Activated CD4-positive, alpha-beta memory T cell treated with anti-CD3 and anti-CD28 coated beads for 36 hours (primary cell): ENCODE results near the gene SLC35B2. TPM values are rescaled to one million over a fixed set of nuclear protein-coding genes. Genes with fewer than 3 reads are reported as not detected.

ENCODE experiments used
- CTCF ChIA-PET: fragments of 350-600 bp; sonication (Branson Sonifier 250); formaldehyde crosslinking; loops from one replicate; lab custom pipeline; 2021; ENCODE audit warnings: antibody characterized with exemption, inconsistent platforms; lab: Charles Lee
- POLR2A ChIA-PET: fragments of 350-600 bp; sonication (Branson Sonifier 250); formaldehyde crosslinking; loops from one replicate; lab custom pipeline; 2021; ENCODE audit warnings: antibody characterized with exemption; lab: Charles Lee
- DNase-seq: peaks from one replicate; pipeline ENCODE4 v3.0.0-alpha.2; 2020
- H3K27ac Mint-ChIP-seq: one replicate; pipeline ENCODE4 v1.8.0; 2021; ENCODE audit warnings: mixed read lengths
- H3K27me3 Mint-ChIP-seq: one replicate; pipeline ENCODE4 v1.8.0; 2021; ENCODE audit warnings: mixed read lengths
- H3K36me3 Mint-ChIP-seq: one replicate; pipeline ENCODE4 v1.8.0; 2021; ENCODE audit warnings: mixed read lengths
- H3K4me1 Mint-ChIP-seq: one replicate; pipeline ENCODE4 v1.8.0; 2021; ENCODE audit warnings: low read depth, mixed read lengths
- H3K4me3 Mint-ChIP-seq: one replicate; pipeline ENCODE4 v1.8.0; 2021; ENCODE audit warnings: mild to moderate bottlenecking, mixed read lengths
- H3K9me3 Mint-ChIP-seq: one replicate; pipeline ENCODE4 v1.8.0; 2021; ENCODE audit warnings: mixed read lengths
- intact Hi-C: fragments of 100-400 bp; cut with micrococcal nuclease; formaldehyde crosslinking; loops from one replicate; pipeline ENCODE4 v1.15.1; 2023
- total RNA-seq, 2 experiments: library from RNA; stranded (reverse); gene quantifications; one replicate each; pipeline ENCODE4 v1.2.3, GENCODE V29; 2021

Gene SLC35B2
- total RNA-seq, 2 experiments from 2014 or later: 16.5 to 16.8 TPM

DNA sequence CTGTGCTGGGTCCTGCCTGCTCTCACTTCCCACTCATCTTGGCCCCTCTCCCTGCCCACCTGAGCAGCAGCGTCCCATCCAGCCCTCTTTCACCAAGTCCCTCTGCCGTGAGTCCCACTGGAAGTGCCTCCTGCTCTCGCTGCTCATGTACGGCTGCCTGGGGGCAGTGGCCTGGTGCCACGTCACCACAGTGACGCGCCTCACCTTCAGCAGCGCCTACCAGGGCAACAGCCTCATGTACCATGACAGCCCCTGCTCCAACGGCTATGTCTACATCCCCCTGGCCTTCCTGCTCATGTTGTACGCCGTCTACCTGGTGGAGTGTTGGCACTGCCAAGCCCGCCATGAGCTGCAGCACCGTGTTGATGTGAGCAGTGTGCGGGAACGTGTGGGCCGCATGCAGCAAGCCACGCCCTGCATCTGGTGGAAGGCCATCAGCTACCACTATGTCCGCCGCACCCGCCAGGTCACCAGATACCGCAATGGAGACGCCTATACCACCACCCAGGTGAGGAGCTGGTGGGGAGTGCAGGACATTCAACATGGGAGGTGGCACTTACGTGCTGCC is 15.8 kb upstream of the SLC35B2 start:
- H3K4me1 Mint-ChIP-seq: peaks cover 20% of the 10 kb centered on the region
- H3K27me3 Mint-ChIP-seq: peaks cover 65% of the 10 kb centered on the region
- POLR2A ChIA-PET: no interaction called here

DNA sequence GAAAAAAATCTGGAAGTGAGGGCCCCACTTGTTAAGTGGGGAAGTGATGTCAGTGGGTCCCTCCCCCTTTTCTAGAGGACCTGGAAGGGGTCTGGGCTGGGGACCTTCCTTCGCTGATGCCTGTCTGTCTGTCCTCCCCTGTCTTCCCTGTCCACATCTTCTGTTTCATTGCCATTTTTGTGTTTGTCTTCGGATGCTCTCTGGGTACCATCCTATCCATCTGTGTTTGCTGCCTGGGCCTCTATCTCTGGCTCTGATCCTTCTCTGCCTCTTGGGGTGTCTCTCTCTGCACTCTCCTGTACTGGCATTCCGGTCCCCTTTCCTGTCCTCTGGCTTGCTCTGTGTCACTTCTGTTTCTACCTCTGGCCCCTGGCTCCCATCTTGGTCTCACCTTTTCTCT is 15.2 kb upstream of the SLC35B2 start:
- H3K4me3 Mint-ChIP-seq: no peak overlapping the region
- DNase-seq: no peak
- peaks cover 60% of the 10 kb centered on the region for H3K27me3 Mint-ChIP-seq
- intact Hi-C loops: no loop called here
- H3K4me1 Mint-ChIP-seq: peaks cover 20% of the 10 kb centered on the region
- H3K27ac Mint-ChIP-seq: no peak overlapping the region
- ChIA-PET CTCF (interaction anchor here (0.6 kb wide), 1 partner anchor 152 kb away, joined by 3 read pairs; no protein-coding TSS in a partner anchor), POLR2A (no interaction called here)
- no peaks in the 10 kb centered on the region for H3K9me3 Mint-ChIP-seq
- no peaks in the 10 kb centered on the region for H3K36me3 Mint-ChIP-seq

More for the DNA sequence above, 15.8 kb upstream of the SLC35B2 start:
- H3K9me3 Mint-ChIP-seq: no peaks in the 10 kb centered on the region
- CTCF ChIA-PET: no interaction called here
- no peaks in the 10 kb centered on the region for H3K36me3 Mint-ChIP-seq
- H3K4me3 Mint-ChIP-seq: no peak overlapping the region
- no peak overlapping the region for H3K27ac Mint-ChIP-seq
- DNase-seq: no peak
- intact Hi-C loops: no loop called here

DNA sequence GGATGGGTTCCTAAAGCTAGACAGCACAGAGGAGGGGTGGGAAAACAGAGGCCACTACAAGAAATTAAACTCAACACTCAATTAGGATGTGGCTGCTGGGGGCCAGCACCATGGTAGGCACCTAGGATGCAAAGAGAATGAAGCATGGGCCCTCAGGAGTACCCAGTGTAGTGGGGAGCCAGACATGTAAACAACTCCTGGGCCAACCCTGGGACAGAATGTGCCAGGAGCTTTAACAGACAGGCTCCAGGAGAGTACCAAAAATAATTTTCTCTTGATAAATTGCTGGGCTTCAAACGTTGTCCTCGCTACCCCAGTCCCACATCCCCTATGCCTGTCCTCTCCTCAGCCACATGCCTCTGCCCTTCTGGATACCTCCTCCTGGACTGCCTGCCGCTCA is 14.6 kb upstream of the SLC35B2 start:
- DNase-seq: no peak
- intact Hi-C loops: no loop called here
- Mint-ChIP-seq H3K27me3 (peaks cover 54% of the 10 kb centered on the region), H3K4me1 (peaks cover 20% of the 10 kb centered on the region), H3K36me3 (no peaks in the 10 kb centered on the region), H3K9me3 (no peaks in the 10 kb centered on the region), H3K27ac (no peak overlapping the region), H3K4me3 (no peak overlapping the region)
- POLR2A ChIA-PET: no interaction called here
- CTCF ChIA-PET: interaction anchor here (0.6 kb wide), 1 partner anchor 151 kb away, joined by 3 read pairs; no protein-coding TSS in a partner anchor

DNA sequence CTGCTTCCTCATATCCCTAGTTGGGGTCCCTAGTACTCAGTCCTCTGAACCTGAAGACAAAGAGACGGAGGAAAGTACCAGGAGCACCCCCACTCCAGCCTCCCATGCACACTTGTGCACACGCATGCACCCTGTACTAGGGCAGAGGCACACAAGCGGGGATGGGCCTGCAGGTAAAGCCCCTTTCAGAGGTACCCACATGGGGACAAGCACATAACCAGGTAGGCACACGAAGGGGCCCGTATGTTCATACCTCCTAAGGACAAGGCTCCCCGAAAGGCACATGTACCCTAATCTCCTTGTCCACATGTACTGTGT is 14.0 kb upstream of the SLC35B2 start:
- Mint-ChIP-seq H3K9me3 (no peaks in the 10 kb centered on the region), H3K27me3 (peaks cover 50% of the 10 kb centered on the region), H3K27ac (no peak overlapping the region), H3K4me1 (peaks cover 24% of the 10 kb centered on the region), H3K4me3 (peak overlapping the region; percentile 26), H3K36me3 (no peaks in the 10 kb centered on the region)
- DNase-seq: no peak
- ChIA-PET POLR2A (no interaction called here), CTCF (interaction anchor here (1.2 to 5.2 kb wide), 3 partner anchors 27 to 66 kb away, joined by 3 to 184 read pairs (median 6); partner anchors contain the start of gene SLC29A1)
- intact Hi-C loops: no loop called here

DNA sequence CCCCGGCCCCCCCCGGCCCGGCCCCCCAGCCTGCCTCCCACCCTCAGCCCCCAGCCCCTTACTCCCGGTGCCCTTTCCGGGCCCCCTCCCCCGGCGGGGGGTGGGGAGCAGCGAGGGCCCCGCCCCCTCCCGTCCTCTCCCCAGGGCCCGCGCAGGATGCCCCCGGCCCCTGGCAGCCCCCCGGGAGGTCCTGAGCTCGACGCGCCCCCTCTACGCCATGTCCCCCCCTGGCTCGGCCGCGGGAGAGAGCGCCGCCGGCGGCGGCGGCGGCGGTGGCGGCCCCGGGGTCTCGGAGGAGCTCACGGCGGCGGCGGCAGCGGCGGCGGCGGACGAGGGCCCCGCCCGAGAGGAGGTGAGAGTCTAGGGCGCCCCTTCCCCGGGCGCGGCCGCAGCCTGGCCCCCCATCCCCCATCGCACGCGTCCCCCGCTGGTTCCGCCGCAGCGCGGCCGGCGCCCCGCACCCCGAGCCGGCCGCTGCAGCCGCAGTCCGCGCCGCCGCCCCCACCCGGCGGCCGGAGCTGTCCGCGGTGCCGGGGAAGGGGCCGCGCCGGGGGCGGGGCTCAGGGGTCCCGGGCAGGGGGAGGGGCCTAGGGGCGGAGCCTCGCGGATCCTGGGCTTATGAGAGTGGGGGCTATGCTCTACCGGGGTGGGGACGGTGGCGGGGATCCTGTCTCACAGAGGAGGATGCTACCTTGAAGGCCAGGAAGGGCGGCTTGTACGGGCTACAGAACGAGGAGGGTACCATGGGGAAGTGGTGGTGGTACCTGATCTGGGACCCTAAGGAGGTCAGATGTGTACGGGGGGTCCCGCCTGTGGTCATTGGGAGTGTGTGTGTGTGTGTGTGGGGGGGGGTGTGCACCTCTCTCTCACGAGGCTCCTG is 13.4 kb upstream of the SLC35B2 start:
- H3K9me3 Mint-ChIP-seq: no peaks in the 10 kb centered on the region
- H3K4me1 Mint-ChIP-seq: peaks cover 28% of the 10 kb centered on the region
- peaks cover 50% of the 10 kb centered on the region for H3K27me3 Mint-ChIP-seq
- no peak for DNase-seq
- H3K27ac Mint-ChIP-seq: no peak overlapping the region
- H3K36me3 Mint-ChIP-seq: no peaks in the 10 kb centered on the region
- POLR2A ChIA-PET: interaction anchor here (1.0 kb wide), 1 partner anchor 42 kb away, joined by 3 read pairs; the partner anchor contains the start of gene AARS2
- CTCF ChIA-PET: interaction anchor here (0.9 to 5.2 kb wide), 5 partner anchors 14 to 66 kb away, joined by 3 to 184 read pairs (median 4); partner anchors contain the start of genes AARS2 and SLC29A1
- H3K4me3 Mint-ChIP-seq: peak overlapping the region; percentile 26
- intact Hi-C loops: no loop called here

DNA sequence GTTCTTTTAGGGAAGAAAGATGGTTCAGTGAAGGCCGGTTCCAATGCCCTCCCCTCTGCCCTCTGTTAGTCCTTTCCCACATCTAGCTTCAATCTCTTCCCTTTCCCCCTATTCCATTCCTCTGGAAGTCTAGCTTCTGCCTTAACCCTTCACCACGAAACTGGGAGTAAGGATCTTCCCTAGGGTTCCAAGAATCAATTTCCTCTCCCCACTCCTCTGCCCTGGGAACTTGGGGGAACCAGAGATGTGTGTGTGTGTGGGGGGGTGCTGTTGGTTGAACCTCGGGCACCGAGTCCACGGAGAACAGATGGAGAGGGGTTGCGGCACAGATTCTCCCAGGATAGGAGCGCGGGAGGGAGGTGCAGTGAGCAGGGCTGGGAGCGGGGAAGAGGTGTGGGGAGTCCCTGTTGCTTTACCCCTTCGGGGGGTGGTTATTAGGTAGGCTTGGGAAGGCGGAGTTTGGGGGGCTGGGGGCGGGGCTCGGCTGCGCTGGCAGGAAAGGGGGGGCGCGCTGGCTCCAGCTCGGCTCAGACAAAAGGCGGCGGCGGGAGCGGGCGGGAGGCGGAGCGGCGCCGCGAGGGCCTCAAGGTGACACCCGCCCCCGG is 12.7 kb upstream of the SLC35B2 start, which contains the start of gene TMEM151B:
TSS of gene TMEM151B (plus strand) at position 530 of the 605 bp plus-strand sequence. CDS start 293 bp downstream, outside the sequence.
- peak within 1 kb of the TSS; percentile 46 for H3K4me3 Mint-ChIP-seq
- POLR2A ChIA-PET: interaction anchor here (1.0 kb wide), 1 partner anchor 43 kb away, joined by 3 read pairs; the partner anchor contains the start of gene AARS2
- CTCF ChIA-PET: interaction anchor here (0.9 to 5.2 kb wide), 6 partner anchors 14 to 67 kb away, joined by 3 to 184 read pairs (median 5); partner anchors contain the start of genes AARS2 and SLC29A1
- intact Hi-C loops: loop anchor here (2.0 kb wide), 1 partner anchor 43 kb away; the partner anchor contains the start of gene AARS2
- no peaks in the 10 kb centered on the region for H3K9me3 Mint-ChIP-seq
- H3K4me1 Mint-ChIP-seq: peaks cover 28% of the 10 kb centered on the region
- H3K27me3 Mint-ChIP-seq: peaks cover 50% of the 10 kb centered on the region
- no peak within 1 kb of the TSS for H3K27ac Mint-ChIP-seq
- DNase-seq: no peak
- H3K36me3 Mint-ChIP-seq: no peaks in the 10 kb centered on the region

DNA sequence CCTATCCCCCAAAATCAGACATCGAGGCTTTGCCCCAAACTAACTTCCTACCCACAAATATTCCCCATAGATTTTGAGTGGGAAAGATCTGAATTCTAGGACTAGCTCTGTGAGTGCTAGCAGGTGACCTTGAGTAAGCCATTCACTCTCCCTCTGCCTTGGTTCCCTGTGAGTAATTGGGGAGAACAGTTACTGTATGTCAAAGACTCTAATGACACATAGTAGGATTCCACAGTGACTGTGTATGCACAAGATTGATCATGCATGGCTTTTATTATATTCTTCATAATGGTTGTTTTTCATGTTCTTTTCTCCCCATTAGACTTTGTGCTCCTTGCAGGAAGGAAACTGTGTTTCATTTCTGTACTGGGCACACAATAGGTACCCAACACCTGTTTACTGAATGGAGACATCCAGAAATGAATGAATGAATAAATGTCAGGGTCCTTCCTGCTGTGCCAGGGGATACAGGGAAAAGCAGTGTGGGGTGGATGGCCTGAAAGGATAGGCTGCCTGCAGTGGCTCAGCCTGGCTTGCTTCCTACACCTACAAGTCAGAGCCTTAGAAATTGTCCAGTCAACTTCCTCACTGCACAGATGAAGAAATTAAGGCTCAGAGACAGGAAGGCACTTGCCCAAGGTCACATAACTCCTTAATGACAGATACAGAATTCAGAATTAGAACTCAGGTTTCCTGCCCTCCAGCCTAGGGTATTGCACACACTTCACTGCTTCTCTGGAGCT is 12.0 kb upstream of the SLC35B2 start:
- H3K4me3 Mint-ChIP-seq: peak overlapping the region; percentile 46
- H3K27ac Mint-ChIP-seq: no peak overlapping the region
- peaks cover 26% of the 10 kb centered on the region for H3K4me1 Mint-ChIP-seq
- CTCF ChIA-PET: interaction anchor here (0.8 to 5.8 kb wide), 17 partner anchors 13 to 187 kb away, joined by 3 to 184 read pairs (median 7); partner anchors contain the start of genes AARS2, SLC29A1 and SLC35B2
- H3K9me3 Mint-ChIP-seq: no peaks in the 10 kb centered on the region
- intact Hi-C loops: loop anchor here (2.0 kb wide), 1 partner anchor 43 kb away; the partner anchor contains the start of gene AARS2
- H3K36me3 Mint-ChIP-seq: no peaks in the 10 kb centered on the region
- POLR2A ChIA-PET: interaction anchor here (1.2 kb wide), 1 partner anchor 43 kb away, joined by 3 read pairs; the partner anchor contains the start of gene AARS2
- H3K27me3 Mint-ChIP-seq: peaks cover 46% of the 10 kb centered on the region
- DNase-seq: no peak

DNA sequence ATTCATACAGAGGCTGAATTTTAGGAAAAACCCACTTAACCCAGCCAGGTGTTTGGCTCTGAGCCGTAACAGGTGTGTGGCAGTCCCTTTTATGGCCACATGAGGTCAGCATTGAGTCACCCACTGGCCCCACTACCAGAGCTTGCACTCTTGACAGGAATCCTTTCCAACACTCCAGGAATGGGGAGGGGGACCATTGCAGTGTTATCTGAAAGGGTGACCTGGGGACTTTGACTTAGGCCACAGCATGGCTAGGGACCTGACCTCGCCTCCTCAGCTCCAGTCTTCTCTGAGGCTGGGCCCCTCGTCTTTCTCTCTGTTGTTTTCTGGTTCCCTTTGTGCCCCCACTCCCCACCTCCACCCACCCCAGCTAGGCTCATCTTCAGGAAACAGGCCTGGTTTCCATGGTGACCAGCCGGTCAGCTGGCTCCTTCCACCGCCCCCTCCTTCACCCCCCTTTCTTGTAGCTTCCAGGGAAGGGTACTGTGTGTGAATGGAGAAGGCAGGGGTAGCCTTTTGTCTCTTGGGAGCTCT is 10.8 kb upstream of the SLC35B2 start:
- peaks cover 37% of the 10 kb centered on the region for H3K27me3 Mint-ChIP-seq
- H3K36me3 Mint-ChIP-seq: peaks cover 9% of the 10 kb centered on the region
- peak; percentile 77 for DNase-seq
- H3K4me1 Mint-ChIP-seq: peaks cover 31% of the 10 kb centered on the region
- ChIA-PET CTCF (interaction anchor here (0.6 to 5.8 kb wide), 38 partner anchors 10 to 339 kb away, joined by 3 to 184 read pairs (median 4); partner anchors contain the start of genes AARS2, HSP90AB1, SLC29A1 and SLC35B2), POLR2A (interaction anchor here (1.0 to 1.4 kb wide), 4 partner anchors 21 to 187 kb away, joined by 3 to 6 read pairs (median 3); partner anchors contain the start of genes AARS2 and HSP90AB1)
- no peak overlapping the region for H3K4me3 Mint-ChIP-seq
- intact Hi-C loops: loop anchor here (1.0 to 2.0 kb wide), 4 partner anchors 36 to 188 kb away; partner anchors contain the start of gene AARS2
- no peaks in the 10 kb centered on the region for H3K9me3 Mint-ChIP-seq
- H3K27ac Mint-ChIP-seq: no peak overlapping the region

DNA sequence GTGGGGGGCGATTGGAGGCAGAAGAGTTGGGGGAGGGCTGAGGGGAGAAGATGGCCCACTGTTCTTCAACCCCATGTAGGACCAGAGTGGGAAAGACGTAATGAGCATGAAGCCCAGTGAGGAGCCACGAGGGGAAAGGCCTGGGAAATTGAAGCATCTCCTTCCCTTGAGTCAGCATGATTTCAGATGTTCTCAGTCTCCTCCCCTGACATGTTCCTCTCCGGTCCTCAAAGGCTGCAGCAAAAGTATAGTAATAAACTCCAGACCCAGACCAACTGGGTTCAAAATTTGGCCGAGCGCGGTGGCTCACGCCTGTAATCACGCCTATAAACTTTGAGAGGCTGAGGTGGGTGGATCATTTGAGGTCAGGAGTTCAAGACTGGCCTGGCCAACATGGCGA is 9.9 kb upstream of the SLC35B2 start:
- intact Hi-C loops: no loop called here
- Mint-ChIP-seq H3K27me3 (peaks cover 29% of the 10 kb centered on the region), H3K9me3 (no peaks in the 10 kb centered on the region), H3K27ac (no peak overlapping the region), H3K4me1 (peaks cover 41% of the 10 kb centered on the region), H3K4me3 (no peak overlapping the region), H3K36me3 (peaks cover 18% of the 10 kb centered on the region)
- ChIA-PET POLR2A (interaction anchor here (1.3 kb wide), 1 partner anchor 20 kb away, joined by 6 read pairs; the partner anchor contains the start of gene HSP90AB1), CTCF (interaction anchor here (0.5 to 5.8 kb wide), 18 partner anchors 10 to 202 kb away, joined by 3 to 184 read pairs (median 7); partner anchors contain the start of genes AARS2, SLC35B2 and SPATS1)
- DNase-seq: no peak

DNA sequence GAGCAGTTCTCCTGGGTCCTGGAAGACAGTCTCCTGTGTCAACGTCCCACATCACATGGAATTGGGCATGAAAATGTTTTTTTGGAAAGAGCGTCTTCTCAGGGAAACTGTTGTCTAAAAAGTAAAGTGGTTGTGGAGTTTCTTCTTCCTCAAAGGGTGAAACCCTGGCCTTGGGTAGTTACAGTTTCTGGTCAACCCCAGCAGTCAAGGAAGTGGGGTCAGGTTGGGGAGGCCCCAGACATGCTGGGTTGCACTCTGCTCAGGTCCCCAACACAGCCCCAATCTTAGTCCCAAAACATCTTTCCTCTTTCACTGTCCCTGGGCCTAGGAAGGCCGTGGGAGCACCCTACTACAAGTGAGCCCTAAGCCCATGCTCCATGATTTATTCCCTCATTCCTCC is 9.0 kb upstream of the SLC35B2 start:
- Mint-ChIP-seq H3K4me3 (peak overlapping the region; percentile 43), H3K4me1 (peaks cover 45% of the 10 kb centered on the region), H3K36me3 (peaks cover 19% of the 10 kb centered on the region), H3K27me3 (peaks cover 22% of the 10 kb centered on the region), H3K27ac (peak overlapping the region; percentile 67), H3K9me3 (no peaks in the 10 kb centered on the region)
- CTCF ChIA-PET: interaction anchor here (0.9 to 5.8 kb wide), 14 partner anchors 10 to 203 kb away, joined by 3 to 184 read pairs (median 6); partner anchors contain the start of genes AARS2, CDC5L, SLC35B2 and SPATS1
- POLR2A ChIA-PET: interaction anchor here (1.3 kb wide), 1 partner anchor 19 kb away, joined by 6 read pairs; the partner anchor contains the start of gene HSP90AB1
- DNase-seq: no peak
- intact Hi-C loops: no loop called here
